NB4 (cell line): Measurements from ENCODE around the gene TAS2R41.
"Not testable (repeated sequence)": the region's sequence is repeated elsewhere in the genome, so short reads cannot be mapped to it uniquely, and the experiment has no call there.

Experiments
- DNase-seq: peaks from one replicate; pipeline ENCODE4 v3.0.0; 2010; ENCODE audit warnings: low read depth
- H3K4me3 ChIP-seq: one replicate; pipeline ENCODE4 v1.5.1; 2011; ENCODE audit warnings: mild to moderate bottlenecking, low read depth, low read length, moderate library complexity
- CTCF ChIP-seq: IDR thresholded peaks from one replicate; pipeline ENCODE4 v1.5.1; 2012; ENCODE audit warnings: low read depth, low read length
- MAX ChIP-seq: IDR thresholded peaks from 2 replicates; pipeline ENCODE4 v1.6.1; 2011; ENCODE audit warnings: low read depth, low read length
- MYC ChIP-seq: IDR thresholded peaks from 2 replicates; pipeline ENCODE4 v1.6.1; 2011; ENCODE audit warnings: low read depth, low read length
- POLR2A ChIP-seq: IDR thresholded peaks from 2 replicates; pipeline ENCODE4 v1.6.1; 2011; ENCODE audit warnings: mild to moderate bottlenecking; ENCODE audit not compliant: insufficient read length; ENCODE audit errors: extremely low read depth

The TAS2R41 gene

GRCh38 chr7:143463556-143463955 is 14.1 kb upstream of the TAS2R41 start:
- DNase-seq: peak; percentile 39
- TF ChIP-seq POLR2A (no peak), MAX (no peak), CTCF (no peak), MYC (no peak)
- H3K4me3 ChIP-seq: no peak overlapping the region

- no peak overlapping the region for H3K4me3 ChIP-seq
- no peak for TF ChIP-seq MAX
- no peak for TF ChIP-seq POLR2A
- no peak for TF ChIP-seq MYC
- no peak for TF ChIP-seq CTCF
- no peak for DNase-seq
Measured at GRCh38 chr7:143463957-143464356, 13.7 kb upstream of the TAS2R41 start.

DNA sequence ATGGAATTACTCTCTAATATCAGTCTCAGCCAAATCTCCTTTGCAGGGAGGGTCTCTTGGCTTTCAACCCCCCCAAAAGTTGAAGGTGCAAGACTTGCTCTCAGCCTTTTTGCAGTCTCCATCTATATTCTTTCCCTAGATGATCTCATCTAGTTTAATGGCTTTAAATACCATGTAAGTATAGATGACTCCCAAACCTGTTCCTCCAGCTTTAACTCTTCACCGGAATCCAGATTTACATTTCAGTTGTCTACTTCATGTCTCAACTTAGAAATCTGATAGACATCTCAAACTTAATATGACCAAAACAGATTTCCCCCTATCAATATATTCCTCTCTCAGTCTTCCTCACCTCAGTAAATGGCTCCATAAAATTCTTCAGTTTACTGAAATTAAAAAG is 9.9 kb upstream of the TAS2R41 start:
- H3K4me3 ChIP-seq: no peak overlapping the region
- DNase-seq: no peak
- no peak for TF ChIP-seq MAX
- no peak for TF ChIP-seq MYC
- no peak for TF ChIP-seq CTCF
- TF ChIP-seq POLR2A: no peak

DNA sequence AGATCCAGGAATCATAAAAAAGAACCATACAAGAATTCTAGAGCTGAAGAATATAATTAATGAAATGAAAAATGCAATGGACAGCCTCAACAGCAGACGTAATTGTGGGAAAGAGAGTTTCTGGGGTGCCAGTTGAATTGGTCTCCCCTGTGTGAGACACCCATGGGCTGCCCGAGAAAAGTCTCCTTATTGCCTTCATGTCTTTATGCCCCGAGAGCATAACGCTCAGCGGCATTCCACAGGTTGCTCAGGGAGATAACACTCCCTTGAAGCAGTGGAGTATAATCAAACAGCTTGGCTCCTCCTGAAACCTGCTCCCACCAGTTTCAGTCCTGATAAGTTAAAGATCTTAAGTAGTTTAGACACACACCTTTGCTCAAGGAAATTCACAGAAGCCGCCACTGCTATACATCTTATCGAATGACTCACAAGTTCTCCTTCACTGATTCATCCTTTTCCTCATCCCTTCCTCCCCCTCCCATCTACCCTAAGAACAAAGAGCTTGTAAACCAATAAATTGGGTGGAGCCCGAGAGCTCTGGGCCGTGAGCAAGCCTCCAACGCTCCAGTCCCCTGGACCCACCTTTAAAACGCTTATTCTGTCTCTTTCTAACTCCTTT is 5.5 kb upstream of the TAS2R41 start:
- DNase-seq, H3K4me3 ChIP-seq: not testable (repeated sequence)

DNA sequence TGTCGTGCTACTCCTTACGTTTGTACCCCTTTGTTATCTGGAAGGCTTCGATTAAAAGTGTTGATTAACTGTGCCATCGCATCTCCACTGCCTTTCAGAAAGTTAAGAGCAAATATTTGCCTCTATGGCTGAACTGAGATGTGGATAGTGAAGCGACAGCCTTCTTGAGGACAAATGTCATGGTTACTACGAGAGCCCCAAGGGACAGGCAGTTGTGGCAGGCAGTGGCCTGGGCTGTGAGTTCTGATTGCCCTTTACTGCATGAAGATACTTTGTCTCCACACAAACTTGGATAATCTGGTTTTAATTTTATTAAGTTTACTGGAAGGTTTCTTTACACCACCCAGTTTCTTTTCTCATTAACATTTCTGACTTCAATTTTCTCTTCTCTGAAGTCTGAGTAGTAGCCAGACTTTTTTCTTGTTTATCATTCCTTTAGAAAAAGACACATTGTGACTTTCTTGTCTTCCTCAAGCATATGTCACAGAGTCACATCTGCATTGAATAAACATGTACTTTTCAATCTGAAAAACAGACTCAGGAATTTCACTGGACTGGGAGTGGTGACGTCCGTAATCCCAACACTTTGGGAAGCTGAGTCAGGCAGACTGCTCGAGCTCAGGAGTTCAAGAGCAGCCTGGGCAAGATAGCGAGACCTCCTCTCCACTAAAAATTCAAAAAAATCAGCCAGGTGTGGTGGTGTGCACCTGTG is 1.5 kb downstream of the TAS2R41 start:
- H3K4me3 ChIP-seq: no peak overlapping the region
- no peak for TF ChIP-seq MAX
- no peak for TF ChIP-seq POLR2A
- no peak for TF ChIP-seq MYC
- no peak for TF ChIP-seq CTCF
- DNase-seq: no peak

DNA sequence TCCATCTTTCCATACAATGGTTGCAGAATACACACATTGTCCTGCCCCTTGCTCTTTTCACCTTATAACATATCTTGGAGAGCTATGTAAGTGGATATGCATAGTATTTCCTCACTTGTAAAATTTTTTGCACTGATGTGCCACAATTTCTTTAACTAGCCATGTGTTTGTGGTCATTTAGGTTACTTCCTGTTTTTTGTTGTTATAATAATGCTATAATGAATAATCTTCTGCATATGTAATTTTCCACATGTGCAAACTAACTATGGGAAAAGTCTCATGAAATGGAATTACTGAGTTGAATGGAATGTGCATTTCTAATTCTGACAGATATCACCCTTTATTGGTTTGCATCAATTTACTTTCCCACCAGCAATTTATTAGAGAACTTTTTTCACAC is 2.8 kb downstream of the TAS2R41 start:
- TF ChIP-seq MAX: no peak
- no peak for TF ChIP-seq CTCF
- no peak for TF ChIP-seq POLR2A
- TF ChIP-seq MYC: no peak
- DNase-seq: peak; percentile 52

More for the DNA sequence above, 2.8 kb downstream of the TAS2R41 start:
- no peak overlapping the region for H3K4me3 ChIP-seq
